CD4-positive, alpha-beta T cell (primary cell): Measurements from ENCODE around the gene PIK3CG. TPM values are rescaled to one million over a fixed set of nuclear protein-coding genes. Genes with fewer than 3 reads are reported as not detected.

Experiments
- ATAC-seq: fragments of 200-7000 bp; cut with Tn5 transposase; one replicate; pipeline ENCODE4 v1.10.0; 2022; ENCODE audit warnings: mild to moderate bottlenecking; ENCODE audit not compliant: poor library complexity
- CTCF ChIA-PET: fragments of 350-600 bp; sonication (Branson Sonifier 250); formaldehyde crosslinking; loops from one replicate; lab custom pipeline; 2021; ENCODE audit warnings: antibody characterized with exemption, inconsistent platforms; lab: Charles Lee
- POLR2A ChIA-PET: fragments of 350-600 bp; sonication (Branson Sonifier 250); formaldehyde crosslinking; loops from one replicate; lab custom pipeline; 2021; ENCODE audit warnings: antibody characterized with exemption, inconsistent platforms; lab: Charles Lee
- DNase-seq, 14 experiments: peaks; one replicate each; pipeline ENCODE4 v3.0.0-alpha.2; 2013 to 2020; ENCODE audit warnings: mixed read lengths in 2 of 14
- H3K27ac ChIP-seq, 2 donors: one replicate each; pipeline versions ENCODE4 v1.5.1 to v1.7.0; 2013; ENCODE audit warnings: low read length in 2 of 2, low read depth in 1 of 2, mild to moderate bottlenecking in 1 of 2
- H3K27me3 ChIP-seq, 2 experiments: 1 replicate in 1 of 2; 2 replicates in 1 of 2; pipeline versions ENCODE4 v1.6.1 to v1.7.0; 2013; ENCODE audit warnings: low read length in 2 of 2, control low read depth in 1 of 2, mild to moderate bottlenecking in 1 of 2, moderate library complexity in 1 of 2; ENCODE audit not compliant: insufficient read depth in 2 of 2, control insufficient read depth in 1 of 2
- H3K36me3 ChIP-seq: one replicate; pipeline ENCODE4 v1.6.1; 2013; ENCODE audit warnings: low read length, control low read depth; ENCODE audit not compliant: insufficient read depth
- H3K4me1 ChIP-seq: one replicate; pipeline ENCODE4 v1.6.1; 2013; ENCODE audit warnings: low read length, control low read depth; ENCODE audit not compliant: insufficient read depth
- H3K4me3 ChIP-seq: one replicate; pipeline ENCODE4 v1.5.1; 2013; ENCODE audit warnings: mild to moderate bottlenecking, low read length, moderate library complexity
- H3K9me3 ChIP-seq, 2 experiments: 1 replicate in 1 of 2; 2 replicates in 1 of 2; pipeline versions ENCODE4 v1.6.1 to v1.7.0; 2013; ENCODE audit warnings: low read length in 2 of 2, mild to moderate bottlenecking in 2 of 2, control low read depth in 1 of 2, moderate library complexity in 1 of 2; ENCODE audit not compliant: control insufficient read depth in 1 of 2, insufficient read depth in 1 of 2
- H3K27ac Mint-ChIP-seq: one replicate; pipeline ENCODE4 v1.8.0; 2020; ENCODE audit warnings: mixed read lengths
- H3K27me3 Mint-ChIP-seq: one replicate; pipeline ENCODE4 v1.8.0; 2021; ENCODE audit warnings: mixed read lengths
- H3K36me3 Mint-ChIP-seq: one replicate; pipeline ENCODE4 v1.8.0; 2021; ENCODE audit warnings: low read depth, mixed read lengths
- H3K4me1 Mint-ChIP-seq: one replicate; pipeline ENCODE4 v1.8.0; 2021; ENCODE audit warnings: low read depth, mixed read lengths
- H3K4me3 Mint-ChIP-seq: one replicate; pipeline ENCODE4 v1.8.0; 2020; ENCODE audit warnings: mild to moderate bottlenecking, mixed read lengths
- H3K9me3 Mint-ChIP-seq: one replicate; pipeline ENCODE4 v1.8.0; 2020; ENCODE audit warnings: mixed read lengths
- intact Hi-C, 2 experiments: fragments of 100-400 bp; cut with DNase I in 1 of 2; cut with micrococcal nuclease in 1 of 2; formaldehyde crosslinking; loops; one replicate each; pipeline versions ENCODE4 v1.15.1 to v1.9.0; 2023 to 2025; cut with DNase I, micrococcal nuclease
- total RNA-seq, 174 experiments: library from RNA in 2 of 174; stranded (reverse) in 2 of 174; gene quantifications; one replicate each; pipeline ENCODE4 v1.2.3 and lab custom pipeline; 2021 to 2026
- TF ChIP-seq, protein P1 (sequence below): fragments of 200-600 bp; IDR thresholded peaks from one replicate; pipeline ENCODE4 v1.8.0; 2022; ENCODE audit warnings: antibody characterized with exemption, mild to moderate bottlenecking

PIK3CG gene
- total RNA-seq, 2 experiments from 2014 or later: 20.8 to 21.2 TPM

GRCh38 chr7:106836816-106837215 lies 28.3 kb upstream of the PIK3CG start:
- H3K27me3 Mint-ChIP-seq: no peaks in the 10 kb centered on the region
- H3K27ac ChIP-seq: no peak overlapping the region
- CTCF ChIA-PET: no interaction called here
- no peaks in the 10 kb centered on the region for H3K36me3 Mint-ChIP-seq
- TF ChIP-seq, protein P1, sequence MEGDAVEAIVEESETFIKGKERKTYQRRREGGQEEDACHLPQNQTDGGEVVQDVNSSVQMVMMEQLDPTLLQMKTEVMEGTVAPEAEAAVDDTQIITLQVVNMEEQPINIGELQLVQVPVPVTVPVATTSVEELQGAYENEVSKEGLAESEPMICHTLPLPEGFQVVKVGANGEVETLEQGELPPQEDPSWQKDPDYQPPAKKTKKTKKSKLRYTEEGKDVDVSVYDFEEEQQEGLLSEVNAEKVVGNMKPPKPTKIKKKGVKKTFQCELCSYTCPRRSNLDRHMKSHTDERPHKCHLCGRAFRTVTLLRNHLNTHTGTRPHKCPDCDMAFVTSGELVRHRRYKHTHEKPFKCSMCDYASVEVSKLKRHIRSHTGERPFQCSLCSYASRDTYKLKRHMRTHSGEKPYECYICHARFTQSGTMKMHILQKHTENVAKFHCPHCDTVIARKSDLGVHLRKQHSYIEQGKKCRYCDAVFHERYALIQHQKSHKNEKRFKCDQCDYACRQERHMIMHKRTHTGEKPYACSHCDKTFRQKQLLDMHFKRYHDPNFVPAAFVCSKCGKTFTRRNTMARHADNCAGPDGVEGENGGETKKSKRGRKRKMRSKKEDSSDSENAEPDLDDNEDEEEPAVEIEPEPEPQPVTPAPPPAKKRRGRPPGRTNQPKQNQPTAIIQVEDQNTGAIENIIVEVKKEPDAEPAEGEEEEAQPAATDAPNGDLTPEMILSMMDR: no peak
- no peaks in the 10 kb centered on the region for H3K27me3 ChIP-seq
- H3K4me1 ChIP-seq: no peaks in the 10 kb centered on the region
- no peak overlapping the region for H3K4me3 ChIP-seq
- H3K36me3 ChIP-seq: no peaks in the 10 kb centered on the region
- DNase-seq (no peak), ATAC-seq (no peak)
- no peaks in the 10 kb centered on the region for H3K4me1 Mint-ChIP-seq
- no peak overlapping the region for H3K4me3 Mint-ChIP-seq
- H3K27ac Mint-ChIP-seq: no peak overlapping the region
- H3K9me3 ChIP-seq: peaks cover 0 to 2% of the 10 kb centered on the region in 2 experiments
- POLR2A ChIA-PET: no interaction called here
- H3K9me3 Mint-ChIP-seq: no peaks in the 10 kb centered on the region
- intact Hi-C loops: no loop called here

DNA sequence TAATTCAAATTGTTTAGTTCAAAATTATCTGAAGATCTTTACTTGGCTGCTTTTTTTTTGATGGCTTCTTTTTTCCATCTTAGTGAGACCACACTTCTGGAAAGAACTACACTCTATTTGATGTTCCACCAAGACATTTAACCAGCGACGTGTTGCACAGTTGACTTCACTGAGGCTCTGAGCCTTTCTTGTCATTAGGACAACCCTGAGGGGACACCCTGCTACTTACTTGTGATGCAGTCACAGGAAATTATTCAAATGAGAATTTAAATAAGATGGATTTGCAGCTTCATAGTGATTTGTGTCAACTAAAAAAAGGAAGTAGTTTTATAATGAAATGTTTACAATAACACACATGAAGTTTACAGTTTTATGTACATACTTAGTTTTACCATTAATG lies 25.6 kb upstream of the PIK3CG start:
- Histone ChIP-seq H3K27me3 (peaks cover 0 to 2% of the 10 kb centered on the region in 2 experiments), H3K4me3 (no peak overlapping the region), H3K36me3 (no peaks in the 10 kb centered on the region), H3K9me3 (no peaks in the 10 kb centered on the region), H3K27ac (no peak overlapping the region), H3K4me1 (no peaks in the 10 kb centered on the region)
- Mint-ChIP-seq H3K4me3 (no peak overlapping the region), H3K36me3 (no peaks in the 10 kb centered on the region), H3K27me3 (no peaks in the 10 kb centered on the region), H3K4me1 (no peaks in the 10 kb centered on the region), H3K9me3 (no peaks in the 10 kb centered on the region), H3K27ac (no peak overlapping the region)
- POLR2A ChIA-PET: no interaction called here
- ATAC-seq (no peak), DNase-seq (no peak)
- intact Hi-C loops: no loop called here
- CTCF ChIA-PET: no interaction called here
- TF ChIP-seq, protein P1: no peak

- ChIA-PET CTCF (no interaction called here), POLR2A (no interaction called here)
- H3K36me3 Mint-ChIP-seq: no peaks in the 10 kb centered on the region
- H3K4me3 Mint-ChIP-seq: no peak overlapping the region
- no peaks in the 10 kb centered on the region for H3K9me3 ChIP-seq
- no peaks in the 10 kb centered on the region for H3K4me1 ChIP-seq
- TF ChIP-seq, protein P1: no peak
- no peaks in the 10 kb centered on the region for H3K36me3 ChIP-seq
- intact Hi-C loops: no loop called here
- peaks cover 0 to 4% of the 10 kb centered on the region in 2 experiments for H3K27me3 ChIP-seq
- no peaks in the 10 kb centered on the region for H3K27me3 Mint-ChIP-seq
- no peak for DNase-seq
- H3K27ac ChIP-seq: no peak overlapping the region
- no peak for ATAC-seq
- no peaks in the 10 kb centered on the region for H3K4me1 Mint-ChIP-seq
- H3K4me3 ChIP-seq: no peak overlapping the region
- no peaks in the 10 kb centered on the region for H3K9me3 Mint-ChIP-seq
- H3K27ac Mint-ChIP-seq: no peak overlapping the region
Measured at GRCh38 chr7:106840342-106840741, 24.7 kb upstream of the PIK3CG start.
